DND-41 (cell line): ENCODE measurements around the gene ANAPC15.

Experiments used
- ATAC-seq: fragments of 200-7000 bp; cut with Tn5 transposase; 3 replicates; pipeline ENCODE4 v1.9.1; 2021; ENCODE audit warnings: low read depth; ENCODE audit not compliant: insufficient read depth
- DNase-seq: peaks from one replicate; pipeline ENCODE4 v3.0.0-alpha.2; 2020
- H2AFZ ChIP-seq: 2 replicates; pipeline ENCODE4 v1.6.0; 2012; ENCODE audit warnings: low read depth, low read length
- H3K27ac ChIP-seq: 2 replicates; pipeline ENCODE4 v1.5.1; 2012; ENCODE audit warnings: low read length, inconsistent platforms
- H3K27me3 ChIP-seq: fragments of 200-600 bp; sonication (generic); 2 replicates; pipeline ENCODE4 v1.6.0; 2012; ENCODE audit warnings: low read length, mild to moderate bottlenecking, inconsistent platforms; ENCODE audit not compliant: insufficient read depth, poor library complexity
- H3K36me3 ChIP-seq: 2 replicates; pipeline ENCODE4 v1.5.1; 2012; ENCODE audit warnings: low read length, inconsistent platforms; ENCODE audit not compliant: insufficient read depth
- H3K4me1 ChIP-seq: 2 replicates; pipeline ENCODE4 v1.5.1; 2012; ENCODE audit warnings: mild to moderate bottlenecking, low read length; ENCODE audit not compliant: insufficient read depth
- H3K4me2 ChIP-seq: 2 replicates; pipeline ENCODE4 v1.6.0; 2012; ENCODE audit warnings: mild to moderate bottlenecking, moderate library complexity, low read length, inconsistent platforms; ENCODE audit not compliant: insufficient read depth
- H3K4me3 ChIP-seq, 2 experiments: fragments of 200-600 bp in 1 of 2; shearing (Covaris generic) in 1 of 2; 2 replicates each; pipeline ENCODE4 v1.5.1; 2012 to 2016; ENCODE audit warnings: inconsistent platforms in 2 of 2, low read length in 2 of 2, mild to moderate bottlenecking in 2 of 2, low read depth in 1 of 2, moderate library complexity in 1 of 2
- H3K79me2 ChIP-seq: 2 replicates; pipeline ENCODE4 v1.6.0; 2012; ENCODE audit warnings: low read length, inconsistent platforms; ENCODE audit not compliant: insufficient read depth
- H3K9ac ChIP-seq: 2 replicates; pipeline ENCODE4 v1.6.0; 2012; ENCODE audit warnings: low read depth, mild to moderate bottlenecking, inconsistent platforms, low read length, moderate library complexity
- H3K9me3 ChIP-seq: 2 replicates; pipeline ENCODE4 v1.5.1; 2012; ENCODE audit warnings: low read length, moderate library complexity, mild to moderate bottlenecking, inconsistent platforms; ENCODE audit not compliant: insufficient read depth, severe bottlenecking
- H4K20me1 ChIP-seq: 2 replicates; pipeline ENCODE4 v1.6.0; 2012; ENCODE audit warnings: low read length; ENCODE audit not compliant: insufficient read depth
- EZH2 ChIP-seq: IDR thresholded peaks from 3 replicates; pipeline ENCODE4 v1.6.1; 2012; ENCODE audit warnings: borderline replicate concordance, low read depth, mild to moderate bottlenecking, moderate library complexity, low read length, inconsistent platforms; ENCODE audit not compliant: severe bottlenecking
- TF ChIP-seq, protein P1 (sequence below): IDR thresholded peaks from 2 replicates; pipeline ENCODE4 v1.5.1; 2012; ENCODE audit warnings: borderline replicate concordance, low read length, moderate library complexity, mild to moderate bottlenecking; ENCODE audit not compliant: poor library complexity, severe bottlenecking; ENCODE audit errors: extremely low read depth

Gene ANAPC15

DNA sequence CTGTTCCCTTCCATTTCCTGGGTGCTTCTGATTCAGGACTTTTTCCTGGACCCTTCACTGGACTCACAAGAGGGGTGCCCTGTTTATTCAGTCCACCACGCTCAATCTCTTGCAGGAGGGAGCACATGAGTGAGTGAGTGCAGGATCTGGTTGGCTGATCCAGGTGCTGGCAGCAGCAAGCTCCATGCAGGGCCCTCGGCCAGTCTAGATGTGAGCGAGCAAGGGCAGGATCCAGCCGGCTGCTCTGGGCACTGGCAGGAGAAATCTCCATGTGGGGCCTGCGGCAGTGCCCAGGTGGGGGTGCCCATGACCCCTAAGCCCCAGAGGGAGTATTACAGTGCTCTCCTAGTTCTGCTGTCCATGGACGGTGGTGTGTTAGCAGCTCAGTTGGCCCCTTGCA lies 11.6 kb upstream of the ANAPC15 start:
- H3K9me3 ChIP-seq, result peaks cover 26% of the 10 kb centered on the region
- no peak for TF ChIP-seq EZH2
- TF ChIP-seq, protein P1, sequence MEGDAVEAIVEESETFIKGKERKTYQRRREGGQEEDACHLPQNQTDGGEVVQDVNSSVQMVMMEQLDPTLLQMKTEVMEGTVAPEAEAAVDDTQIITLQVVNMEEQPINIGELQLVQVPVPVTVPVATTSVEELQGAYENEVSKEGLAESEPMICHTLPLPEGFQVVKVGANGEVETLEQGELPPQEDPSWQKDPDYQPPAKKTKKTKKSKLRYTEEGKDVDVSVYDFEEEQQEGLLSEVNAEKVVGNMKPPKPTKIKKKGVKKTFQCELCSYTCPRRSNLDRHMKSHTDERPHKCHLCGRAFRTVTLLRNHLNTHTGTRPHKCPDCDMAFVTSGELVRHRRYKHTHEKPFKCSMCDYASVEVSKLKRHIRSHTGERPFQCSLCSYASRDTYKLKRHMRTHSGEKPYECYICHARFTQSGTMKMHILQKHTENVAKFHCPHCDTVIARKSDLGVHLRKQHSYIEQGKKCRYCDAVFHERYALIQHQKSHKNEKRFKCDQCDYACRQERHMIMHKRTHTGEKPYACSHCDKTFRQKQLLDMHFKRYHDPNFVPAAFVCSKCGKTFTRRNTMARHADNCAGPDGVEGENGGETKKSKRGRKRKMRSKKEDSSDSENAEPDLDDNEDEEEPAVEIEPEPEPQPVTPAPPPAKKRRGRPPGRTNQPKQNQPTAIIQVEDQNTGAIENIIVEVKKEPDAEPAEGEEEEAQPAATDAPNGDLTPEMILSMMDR, result no peak
- no peak overlapping the region for H2AFZ ChIP-seq
- no peaks in the 10 kb centered on the region for H3K79me2 ChIP-seq
- ATAC-seq (no peak), DNase-seq (no peak)
- H3K4me2 ChIP-seq, result no peak overlapping the region
- no peak overlapping the region for H3K27ac ChIP-seq
- no peaks in the 10 kb centered on the region for H4K20me1 ChIP-seq
- no peaks in the 10 kb centered on the region for H3K27me3 ChIP-seq
- H3K4me1 ChIP-seq, result no peaks in the 10 kb centered on the region
- no peak overlapping the region for H3K4me3 ChIP-seq
- H3K36me3 ChIP-seq, result no peaks in the 10 kb centered on the region
- H3K9ac ChIP-seq, result no peak overlapping the region

DNA sequence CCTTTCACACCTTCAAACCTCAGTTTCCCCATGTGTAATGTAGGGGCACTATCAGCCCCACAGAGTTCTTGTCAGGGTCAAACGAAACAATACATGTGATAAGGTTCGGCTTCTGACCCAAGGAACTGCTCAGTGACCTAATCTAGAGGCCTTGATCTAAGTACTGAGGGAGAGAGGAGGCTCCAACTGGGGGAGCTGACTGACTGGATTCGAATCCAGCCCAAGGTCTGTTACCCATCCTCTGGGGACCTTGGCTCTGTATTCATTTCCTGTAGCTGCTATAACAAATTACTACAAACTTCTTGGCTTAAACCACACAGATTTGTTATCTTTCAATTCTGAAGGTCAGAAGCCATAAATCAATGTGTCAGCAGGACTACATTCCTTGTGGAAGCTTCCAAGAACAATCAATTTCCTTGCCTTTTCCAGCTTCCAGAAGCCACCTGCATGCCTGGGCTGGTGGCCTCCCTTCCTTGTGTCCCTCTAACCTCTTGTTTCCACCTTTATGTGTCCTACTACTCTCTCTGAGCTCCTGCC lies 10.7 kb upstream of the ANAPC15 start:
- Histone ChIP-seq H3K27me3 (no peaks in the 10 kb centered on the region), H3K27ac (no peak overlapping the region), H3K4me2 (no peak overlapping the region), H3K79me2 (no peaks in the 10 kb centered on the region), H2AFZ (no peak overlapping the region), H3K36me3 (no peaks in the 10 kb centered on the region), H3K9me3 (peaks cover 21% of the 10 kb centered on the region), H4K20me1 (no peaks in the 10 kb centered on the region), H3K4me1 (no peaks in the 10 kb centered on the region), H3K4me3 (no peak overlapping the region), H3K9ac (no peak overlapping the region)
- no peak for DNase-seq
- TF ChIP-seq, protein P1, result no peak
- TF ChIP-seq EZH2, result no peak
- no peak for ATAC-seq

DNA sequence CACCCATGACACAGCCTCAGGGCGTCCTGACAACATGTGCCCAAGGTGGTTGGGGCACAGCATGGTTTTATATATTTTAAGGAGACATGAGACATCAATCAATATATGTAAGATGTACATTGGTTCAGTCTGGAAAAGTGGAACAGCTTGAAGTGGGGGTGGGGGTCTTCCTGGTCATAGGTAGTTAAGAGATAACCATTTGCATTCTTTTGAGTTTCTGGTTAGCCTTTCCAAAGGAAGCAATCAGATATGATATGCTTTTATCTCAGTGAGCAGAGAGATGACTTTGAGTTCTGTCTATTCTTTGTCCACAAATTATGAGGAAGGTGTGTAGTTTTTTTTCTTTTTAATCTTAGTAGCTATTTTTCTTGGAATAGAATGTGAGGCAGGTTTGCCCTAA lies 10.1 kb upstream of the ANAPC15 start:
- no peaks in the 10 kb centered on the region for H3K27me3 ChIP-seq
- ATAC-seq (no peak), DNase-seq (no peak)
- H3K79me2 ChIP-seq, result no peaks in the 10 kb centered on the region
- no peaks in the 10 kb centered on the region for H3K36me3 ChIP-seq
- no peaks in the 10 kb centered on the region for H3K4me1 ChIP-seq
- no peak overlapping the region for H2AFZ ChIP-seq
- no peaks in the 10 kb centered on the region for H4K20me1 ChIP-seq
- no peak overlapping the region for H3K4me2 ChIP-seq
- H3K4me3 ChIP-seq, result no peak overlapping the region
- no peak overlapping the region for H3K27ac ChIP-seq
- no peak overlapping the region for H3K9ac ChIP-seq
- H3K9me3 ChIP-seq, result peaks cover 18% of the 10 kb centered on the region
- no peak for TF ChIP-seq EZH2
- TF ChIP-seq, protein P1, result no peak

DNA sequence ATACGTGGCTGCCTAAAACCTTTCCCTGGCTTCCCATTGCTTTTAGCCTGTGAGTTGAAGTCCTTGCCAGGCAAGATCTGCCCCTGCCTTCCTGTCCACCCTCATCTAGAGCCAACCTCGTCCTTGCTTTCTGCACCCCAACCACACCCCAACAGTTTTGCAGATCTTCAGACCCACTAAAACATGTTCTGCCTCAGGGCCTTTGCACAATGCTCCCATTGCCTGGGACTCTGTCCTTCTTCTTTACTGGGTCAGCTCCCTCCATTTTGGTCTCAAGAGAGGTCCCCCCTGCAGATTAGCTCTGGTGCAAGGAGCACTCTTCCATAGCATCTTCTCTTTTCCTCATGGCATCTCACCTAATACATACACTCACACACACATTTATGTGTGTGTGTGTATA lies 8.4 kb upstream of the ANAPC15 start:
- DNase-seq (no peak), ATAC-seq (no peak)
- Histone ChIP-seq H4K20me1 (no peaks in the 10 kb centered on the region), H3K9ac (no peak overlapping the region), H2AFZ (no peak overlapping the region), H3K79me2 (no peaks in the 10 kb centered on the region), H3K4me3 (no peak overlapping the region), H3K27me3 (no peaks in the 10 kb centered on the region), H3K27ac (no peak overlapping the region), H3K9me3 (peaks cover 11% of the 10 kb centered on the region), H3K4me1 (no peaks in the 10 kb centered on the region), H3K4me2 (no peak overlapping the region), H3K36me3 (no peaks in the 10 kb centered on the region)
- TF ChIP-seq, protein P1, result no peak
- TF ChIP-seq EZH2, result no peak
